Testis (tissue), 2 donors: ENCODE measurements around the gene FHIT.

Experiments
- CTCF ChIP-seq, 3 experiments: fragments of 450-650 bp in 2 of 3; fragments of 200-600 bp in 1 of 3; sonication (generic) in 1 of 3; IDR thresholded peaks; one replicate each; pipeline ENCODE4 v1.5.1; 2016 to 2019; ENCODE audit warnings: antibody characterized with exemption in 3 of 3, mild to moderate bottlenecking in 2 of 3, moderate library complexity in 1 of 3
- POLR2A ChIP-seq: fragments of 450-650 bp; IDR thresholded peaks from one replicate; pipeline ENCODE4 v1.6.1; 2017; ENCODE audit warnings: antibody characterized with exemption, mild to moderate bottlenecking, moderate library complexity

GRCh38 chr3:59780209-59780608 is 1471.0 kb downstream of the FHIT start:
- TF ChIP-seq CTCF (IDR thresholded peaks at IDR 0.05) (no peak), POLR2A (no peak)
